AG10803 (cell line): Measurements from ENCODE around the gene ZBTB8B.

Experiments used
- DNase-seq: peaks from one replicate; pipeline ENCODE4 v3.0.0; 2010; ENCODE audit warnings: low read depth
- H3K4me3 ChIP-seq: 2 replicates; pipeline ENCODE4 v1.5.1; 2011; ENCODE audit warnings: mild to moderate bottlenecking, low read length, control low read depth
- TF ChIP-seq, protein P1 (sequence below): conservative IDR thresholded peaks from 2 replicates; pipeline ENCODE4 v1.5.1; 2011; ENCODE audit warnings: mild to moderate bottlenecking, low read length, control low read depth, inconsistent platforms

ZBTB8B gene

DNA sequence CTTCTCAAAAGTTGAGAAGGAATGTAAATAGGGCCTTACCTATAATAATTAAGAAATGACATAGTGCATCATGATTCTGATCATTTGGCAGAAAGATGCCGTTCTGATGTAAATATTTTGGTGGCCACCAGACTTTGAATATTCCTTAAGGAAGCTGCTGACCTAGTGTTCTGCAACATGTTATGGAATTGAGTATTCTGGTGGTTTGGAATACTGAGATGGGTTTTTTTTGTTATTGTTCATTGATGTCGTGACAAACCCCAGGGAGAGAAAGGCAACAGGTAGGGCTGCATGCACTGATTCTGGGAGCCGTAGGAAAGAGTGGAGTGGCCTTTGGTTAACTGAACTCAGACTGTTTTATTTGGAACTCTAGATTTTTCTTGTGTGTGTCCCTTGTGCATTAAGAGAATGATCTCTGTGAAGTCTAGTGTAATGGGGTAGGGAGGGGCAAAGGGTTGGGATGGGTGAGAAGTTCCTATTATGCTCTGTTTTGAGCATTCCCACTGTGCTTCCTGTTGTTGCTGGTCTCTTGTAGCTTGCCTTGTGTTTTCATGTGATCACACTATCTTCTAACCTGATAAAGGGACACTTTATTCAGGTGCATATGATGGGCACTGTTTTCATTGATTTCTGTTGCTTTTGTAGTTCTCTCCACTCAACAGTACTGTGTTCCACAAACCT is 25.0 kb downstream of the ZBTB8B start:
- no peak for DNase-seq
- TF ChIP-seq, protein P1, sequence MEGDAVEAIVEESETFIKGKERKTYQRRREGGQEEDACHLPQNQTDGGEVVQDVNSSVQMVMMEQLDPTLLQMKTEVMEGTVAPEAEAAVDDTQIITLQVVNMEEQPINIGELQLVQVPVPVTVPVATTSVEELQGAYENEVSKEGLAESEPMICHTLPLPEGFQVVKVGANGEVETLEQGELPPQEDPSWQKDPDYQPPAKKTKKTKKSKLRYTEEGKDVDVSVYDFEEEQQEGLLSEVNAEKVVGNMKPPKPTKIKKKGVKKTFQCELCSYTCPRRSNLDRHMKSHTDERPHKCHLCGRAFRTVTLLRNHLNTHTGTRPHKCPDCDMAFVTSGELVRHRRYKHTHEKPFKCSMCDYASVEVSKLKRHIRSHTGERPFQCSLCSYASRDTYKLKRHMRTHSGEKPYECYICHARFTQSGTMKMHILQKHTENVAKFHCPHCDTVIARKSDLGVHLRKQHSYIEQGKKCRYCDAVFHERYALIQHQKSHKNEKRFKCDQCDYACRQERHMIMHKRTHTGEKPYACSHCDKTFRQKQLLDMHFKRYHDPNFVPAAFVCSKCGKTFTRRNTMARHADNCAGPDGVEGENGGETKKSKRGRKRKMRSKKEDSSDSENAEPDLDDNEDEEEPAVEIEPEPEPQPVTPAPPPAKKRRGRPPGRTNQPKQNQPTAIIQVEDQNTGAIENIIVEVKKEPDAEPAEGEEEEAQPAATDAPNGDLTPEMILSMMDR: no peak
- H3K4me3 ChIP-seq: no peak overlapping the region

DNA sequence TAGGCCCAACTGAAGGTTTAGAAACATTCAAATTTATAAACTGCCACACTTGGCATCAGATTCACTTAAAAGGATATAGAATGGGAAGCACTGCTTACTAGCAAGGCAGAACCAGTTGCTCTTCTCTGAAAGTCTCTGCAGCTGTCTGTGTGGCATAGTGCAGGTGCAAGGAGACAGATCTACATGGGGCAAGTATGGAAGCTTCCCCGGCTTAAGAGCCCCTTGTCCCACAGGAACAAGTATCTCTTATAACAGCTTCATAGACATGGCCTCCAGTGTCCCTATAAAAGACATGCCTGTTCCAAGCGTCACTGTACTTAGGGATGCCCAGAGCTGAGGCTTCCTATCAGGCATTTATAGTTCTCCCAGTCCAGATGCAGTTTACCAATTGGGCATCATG is 26.5 kb downstream of the ZBTB8B start:
- no peak for DNase-seq
- TF ChIP-seq, protein P1: no peak
- no peak overlapping the region for H3K4me3 ChIP-seq

DNA sequence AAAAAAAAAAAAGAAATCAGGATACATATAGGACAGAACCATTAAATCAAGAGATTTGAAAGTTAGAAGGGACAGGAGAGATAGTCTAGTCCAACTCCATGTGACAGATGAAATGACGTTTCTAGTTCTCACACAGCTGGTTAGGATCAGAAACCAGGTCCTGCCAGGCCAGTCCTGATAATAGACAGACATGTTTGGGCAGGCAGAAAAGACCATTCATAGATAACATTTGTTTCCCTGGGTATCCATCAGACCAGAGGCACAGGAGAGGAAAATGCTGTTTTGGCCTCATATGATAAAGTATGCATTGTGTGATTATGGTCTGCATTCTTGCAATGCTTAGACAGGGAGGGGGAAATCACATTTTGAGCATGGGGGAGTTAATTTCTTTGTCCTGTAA is 29.3 kb downstream of the ZBTB8B start:
- DNase-seq: no peak
- H3K4me3 ChIP-seq: no peak overlapping the region
- TF ChIP-seq, protein P1: no peak

DNA sequence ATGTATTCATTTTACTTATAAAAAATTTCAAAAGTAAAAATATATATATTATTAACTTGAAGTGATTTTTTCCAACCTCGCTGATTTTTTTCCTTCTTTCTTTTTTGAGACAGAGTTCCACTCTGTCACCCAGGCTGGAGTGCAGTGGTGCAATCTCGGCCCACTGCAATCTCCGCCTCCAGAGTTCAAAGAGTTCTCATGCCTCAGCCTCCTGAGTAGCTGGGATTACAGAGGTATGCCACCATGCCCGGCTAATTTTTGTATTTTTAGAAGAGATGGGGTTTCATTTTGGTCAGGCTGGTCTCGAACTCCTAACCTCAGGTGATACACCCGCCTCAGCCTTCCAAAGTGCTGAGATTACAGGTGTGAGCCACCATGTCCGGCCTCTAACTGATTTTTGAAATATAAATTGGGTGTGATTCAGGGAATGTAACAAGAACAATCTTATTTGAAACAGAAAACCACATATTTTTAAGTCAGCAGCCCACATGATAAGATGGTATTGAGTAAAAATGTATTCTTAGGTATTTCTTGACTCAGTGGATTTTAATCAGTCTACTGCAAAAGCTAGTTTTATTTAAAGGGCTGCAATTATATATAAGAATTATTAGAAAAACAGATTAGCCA is 30.0 kb downstream of the ZBTB8B start:
- TF ChIP-seq, protein P1: no peak
- H3K4me3 ChIP-seq: no peak overlapping the region
- DNase-seq: no peak

DNA sequence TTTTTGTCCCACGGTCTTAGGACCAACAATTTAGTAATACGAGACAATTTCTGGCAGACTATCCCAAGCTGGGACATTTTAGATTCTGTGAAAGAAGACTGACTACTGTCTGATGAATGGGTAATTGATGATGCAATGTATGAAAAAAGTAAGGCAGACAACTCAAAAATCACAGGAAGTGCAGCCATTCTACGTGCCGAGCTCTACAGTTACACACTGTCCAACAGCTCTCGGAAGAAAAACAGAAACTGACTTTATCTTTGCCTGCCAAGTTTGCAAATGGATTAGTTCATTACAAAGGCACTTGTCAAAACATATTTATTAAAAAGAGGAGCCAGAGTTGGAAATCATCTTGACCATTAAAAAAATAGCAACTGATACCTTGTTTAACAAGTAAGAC is 31.3 kb downstream of the ZBTB8B start:
- TF ChIP-seq, protein P1: no peak
- H3K4me3 ChIP-seq: no peak overlapping the region
- peak; percentile 53 for DNase-seq

DNA sequence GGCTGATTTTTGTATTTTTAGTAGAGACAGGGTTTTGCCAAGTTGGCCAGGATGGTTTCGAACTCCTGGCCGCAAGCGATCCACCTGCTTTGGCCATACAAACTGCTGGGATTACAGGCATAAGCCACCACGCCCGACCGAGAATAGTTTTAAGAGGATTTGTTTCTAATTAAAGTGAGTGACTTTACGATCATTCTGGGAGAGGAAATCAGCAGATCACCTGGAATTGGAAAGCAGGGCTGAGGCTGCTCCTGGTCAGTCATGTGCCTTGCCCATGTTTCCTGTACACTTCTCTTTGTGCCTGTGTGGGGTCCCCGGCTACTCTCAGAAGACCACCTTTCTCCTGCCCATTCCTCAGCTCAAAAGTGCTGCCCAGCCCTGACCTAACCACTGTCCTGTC is 33.9 kb downstream of the ZBTB8B start:
- no peak overlapping the region for H3K4me3 ChIP-seq
- TF ChIP-seq, protein P1: no peak
- DNase-seq: no peak
